Measurements from ENCODE around the gene BIVM. TPM values are rescaled to one million over a fixed set of nuclear protein-coding genes. Genes with fewer than 3 reads are reported as not detected.

BIVM gene
- polyA plus RNA-seq (2013, experiment 1 of 2), result 4.7 TPM
- polyA plus RNA-seq (2013, experiment 2 of 2), result 4.2 TPM

- no peak within 1 kb of the TSS for H2BK15ac ChIP-seq (replicated peaks; ENCODE audit: low read depth)
- no peaks in the 10 kb centered on the region for H3K4me1 ChIP-seq (ENCODE audit: control insufficient read depth, low read depth, low read length)
- no peak within 1 kb of the TSS for H2AK5ac ChIP-seq (ENCODE audit: low read length)
- no peak within 1 kb of the TSS for H2BK120ac ChIP-seq (ENCODE audit: low read depth, low read length)
- H3K4me3 ChIP-seq (ENCODE audit: low read length), result peak within 1 kb of the TSS; percentile 77
- H3K18ac ChIP-seq (ENCODE audit: low read length), result no peak within 1 kb of the TSS
- no peak within 1 kb of the TSS for H3K23ac ChIP-seq (ENCODE audit: low read length)
- no peaks in the 10 kb centered on the region for H3K36me3 ChIP-seq (ENCODE audit: control insufficient read depth, insufficient read depth, low read length)
- DNase-seq, result peak; percentile 97
- H3K79me1 ChIP-seq (ENCODE audit: low read length), result no peaks in the 10 kb centered on the region
- H3K9ac ChIP-seq (ENCODE audit: low read length), result peak within 1 kb of the TSS; percentile 86
- H3K79me2 ChIP-seq (ENCODE audit: control insufficient read depth, insufficient read depth, low read length), result no peaks in the 10 kb centered on the region
- WGBS (ENCODE audit: extremely low coverage, insufficient coverage, low lambda C conversion rate), result no CpG with 5 or more reads among the region's 72 CpGs
- H3K4me2 ChIP-seq (ENCODE audit: low read length), result peak within 1 kb of the TSS; percentile 97
- no peak within 1 kb of the TSS for H3K27ac ChIP-seq (ENCODE audit: low read depth, low read length)
- H4K5ac ChIP-seq (ENCODE audit: low read length), result no peak within 1 kb of the TSS
- no peak within 1 kb of the TSS for H2BK5ac ChIP-seq (ENCODE audit: low read length)
- H4K8ac ChIP-seq (ENCODE audit: low read depth, low read length), result no peak within 1 kb of the TSS
- peak within 1 kb of the TSS; percentile 85 for H3K56ac ChIP-seq (ENCODE audit: low read length)
- no peaks in the 10 kb centered on the region for H3K27me3 ChIP-seq (ENCODE audit: insufficient read depth, low read length, poor library complexity)
- H3K4ac ChIP-seq (ENCODE audit: low read depth, low read length), result no peak within 1 kb of the TSS
Measured at GRCh38 chr13:102798581-102799425, at the start of gene BIVM, which contains the start of gene POGLUT2. Gene BIVM (plus strand): TSS chr13:102799119. CDS start chr13:102807268, 8,149 bp downstream. Gene POGLUT2 (minus strand): TSS chr13:102798976. CDS start chr13:102798670, 306 bp downstream.

GRCh38 chr13:102751886-102752285 is 47.0 kb upstream of the BIVM start:
- H2BK15ac ChIP-seq (replicated peaks; ENCODE audit: low read depth), result no peak overlapping the region
- no peak overlapping the region for H3K18ac ChIP-seq (ENCODE audit: low read length)
- H3K27me3 ChIP-seq (ENCODE audit: insufficient read depth, low read length, poor library complexity), result no peaks in the 10 kb centered on the region
- H2BK5ac ChIP-seq (ENCODE audit: low read length), result no peak overlapping the region
- DNase-seq, result no peak
- no CpG with 5 or more reads among the region's 3 CpGs for WGBS (ENCODE audit: extremely low coverage, insufficient coverage, low lambda C conversion rate)
- H3K27ac ChIP-seq (ENCODE audit: low read depth, low read length), result no peak overlapping the region
- H3K36me3 ChIP-seq (ENCODE audit: control insufficient read depth, insufficient read depth, low read length), result no peaks in the 10 kb centered on the region
- H3K79me2 ChIP-seq (ENCODE audit: control insufficient read depth, insufficient read depth, low read length), result no peaks in the 10 kb centered on the region
- no peak overlapping the region for H3K56ac ChIP-seq (ENCODE audit: low read length)
- H2AK5ac ChIP-seq (ENCODE audit: low read length), result no peak overlapping the region
- no peak overlapping the region for H3K4me3 ChIP-seq (ENCODE audit: low read length)
- H3K23ac ChIP-seq (ENCODE audit: low read length), result no peak overlapping the region
- H3K4me2 ChIP-seq (ENCODE audit: low read length), result no peak overlapping the region
- H3K79me1 ChIP-seq (ENCODE audit: low read length), result no peaks in the 10 kb centered on the region
- H2BK120ac ChIP-seq (ENCODE audit: low read depth, low read length), result no peak overlapping the region
- H3K4me1 ChIP-seq (ENCODE audit: control insufficient read depth, low read depth, low read length), result no peaks in the 10 kb centered on the region
- H4K5ac ChIP-seq (ENCODE audit: low read length), result no peak overlapping the region
- H3K9ac ChIP-seq (ENCODE audit: low read length), result no peak overlapping the region
- no peak overlapping the region for H4K8ac ChIP-seq (ENCODE audit: low read depth, low read length)
- H3K4ac ChIP-seq (ENCODE audit: low read depth, low read length), result no peak overlapping the region

GRCh38 chr13:102757006-102757405 is 41.9 kb upstream of the BIVM start:
- H2BK5ac ChIP-seq (ENCODE audit: low read length), result no peak overlapping the region
- H3K9ac ChIP-seq (ENCODE audit: low read length), result no peak overlapping the region
- H3K4ac ChIP-seq (ENCODE audit: low read depth, low read length), result no peak overlapping the region
- H3K4me1 ChIP-seq (ENCODE audit: control insufficient read depth, low read depth, low read length), result no peaks in the 10 kb centered on the region
- no peaks in the 10 kb centered on the region for H3K79me1 ChIP-seq (ENCODE audit: low read length)
- no peak overlapping the region for H4K5ac ChIP-seq (ENCODE audit: low read length)
- H3K4me3 ChIP-seq (ENCODE audit: low read length), result no peak overlapping the region
- no peak overlapping the region for H3K4me2 ChIP-seq (ENCODE audit: low read length)
- H2BK120ac ChIP-seq (ENCODE audit: low read depth, low read length), result no peak overlapping the region
- H2AK5ac ChIP-seq (ENCODE audit: low read length), result no peak overlapping the region
- H3K18ac ChIP-seq (ENCODE audit: low read length), result no peak overlapping the region
- H2BK15ac ChIP-seq (replicated peaks; ENCODE audit: low read depth), result no peak overlapping the region
- no CpG with 5 or more reads among the region's 1 CpG for WGBS (ENCODE audit: extremely low coverage, insufficient coverage, low lambda C conversion rate)
- H3K56ac ChIP-seq (ENCODE audit: low read length), result no peak overlapping the region
- H4K8ac ChIP-seq (ENCODE audit: low read depth, low read length), result no peak overlapping the region
- H3K23ac ChIP-seq (ENCODE audit: low read length), result no peak overlapping the region
- no peaks in the 10 kb centered on the region for H3K79me2 ChIP-seq (ENCODE audit: control insufficient read depth, insufficient read depth, low read length)
- H3K36me3 ChIP-seq (ENCODE audit: control insufficient read depth, insufficient read depth, low read length), result no peaks in the 10 kb centered on the region
- H3K27ac ChIP-seq (ENCODE audit: low read depth, low read length), result no peak overlapping the region
- no peak for DNase-seq
- no peaks in the 10 kb centered on the region for H3K27me3 ChIP-seq (ENCODE audit: insufficient read depth, low read length, poor library complexity)

- Histone ChIP-seq H3K4ac (ENCODE audit: low read depth, low read length) (no peak overlapping the region), H3K27ac (ENCODE audit: low read depth, low read length) (no peak overlapping the region)
Measured at GRCh38 chr13:102758842-102759241, 40.1 kb upstream of the BIVM start.

GRCh38 chr13:102761071-102761470 is 37.8 kb upstream of the BIVM start:
- H3K18ac ChIP-seq (ENCODE audit: low read length), result no peak overlapping the region
- H3K56ac ChIP-seq (ENCODE audit: low read length), result no peak overlapping the region
- no peak overlapping the region for H3K27ac ChIP-seq (ENCODE audit: low read depth, low read length)
- no peak overlapping the region for H2BK120ac ChIP-seq (ENCODE audit: low read depth, low read length)
- H2BK15ac ChIP-seq (replicated peaks; ENCODE audit: low read depth), result no peak overlapping the region
- H3K4ac ChIP-seq (ENCODE audit: low read depth, low read length), result no peak overlapping the region
- H3K4me3 ChIP-seq (ENCODE audit: low read length), result no peak overlapping the region
- no peak overlapping the region for H4K8ac ChIP-seq (ENCODE audit: low read depth, low read length)
- no peaks in the 10 kb centered on the region for H3K79me2 ChIP-seq (ENCODE audit: control insufficient read depth, insufficient read depth, low read length)
- no CpG with 5 or more reads among the region's 1 CpG for WGBS (ENCODE audit: extremely low coverage, insufficient coverage, low lambda C conversion rate)
- H4K5ac ChIP-seq (ENCODE audit: low read length), result no peak overlapping the region
- H3K9ac ChIP-seq (ENCODE audit: low read length), result no peak overlapping the region
- no peaks in the 10 kb centered on the region for H3K79me1 ChIP-seq (ENCODE audit: low read length)
- no peak for DNase-seq
- H3K4me2 ChIP-seq (ENCODE audit: low read length), result no peak overlapping the region
- H3K36me3 ChIP-seq (ENCODE audit: control insufficient read depth, insufficient read depth, low read length), result no peaks in the 10 kb centered on the region
- H3K4me1 ChIP-seq (ENCODE audit: control insufficient read depth, low read depth, low read length), result no peaks in the 10 kb centered on the region
- H2AK5ac ChIP-seq (ENCODE audit: low read length), result no peak overlapping the region
- H3K27me3 ChIP-seq (ENCODE audit: insufficient read depth, low read length, poor library complexity), result no peaks in the 10 kb centered on the region
- H2BK5ac ChIP-seq (ENCODE audit: low read length), result no peak overlapping the region
- H3K23ac ChIP-seq (ENCODE audit: low read length), result no peak overlapping the region

More at GRCh38 chr13:102758842-102759241, 40.1 kb upstream of the BIVM start:
- H4K8ac ChIP-seq (ENCODE audit: low read depth, low read length), result no peak overlapping the region
- H3K9ac ChIP-seq (ENCODE audit: low read length), result no peak overlapping the region
- no peaks in the 10 kb centered on the region for H3K79me2 ChIP-seq (ENCODE audit: control insufficient read depth, insufficient read depth, low read length)
- no peak overlapping the region for H4K5ac ChIP-seq (ENCODE audit: low read length)
- no peaks in the 10 kb centered on the region for H3K27me3 ChIP-seq (ENCODE audit: insufficient read depth, low read length, poor library complexity)
- H2AK5ac ChIP-seq (ENCODE audit: low read length), result no peak overlapping the region
- H2BK120ac ChIP-seq (ENCODE audit: low read depth, low read length), result no peak overlapping the region
- no peaks in the 10 kb centered on the region for H3K4me1 ChIP-seq (ENCODE audit: control insufficient read depth, low read depth, low read length)
- no peak for DNase-seq
- H3K36me3 ChIP-seq (ENCODE audit: control insufficient read depth, insufficient read depth, low read length), result no peaks in the 10 kb centered on the region
- no peak overlapping the region for H3K4me3 ChIP-seq (ENCODE audit: low read length)
- H2BK5ac ChIP-seq (ENCODE audit: low read length), result no peak overlapping the region
- H3K79me1 ChIP-seq (ENCODE audit: low read length), result no peaks in the 10 kb centered on the region
- no peak overlapping the region for H3K4me2 ChIP-seq (ENCODE audit: low read length)
- no peak overlapping the region for H2BK15ac ChIP-seq (replicated peaks; ENCODE audit: low read depth)
- no CpG with 5 or more reads among the region's 2 CpGs for WGBS (ENCODE audit: extremely low coverage, insufficient coverage, low lambda C conversion rate)
- H3K18ac ChIP-seq (ENCODE audit: low read length), result no peak overlapping the region
- H3K56ac ChIP-seq (ENCODE audit: low read length), result no peak overlapping the region
- H3K23ac ChIP-seq (ENCODE audit: low read length), result no peak overlapping the region
